Endothelial cell (in vitro differentiated cells): ENCODE measurements around the gene CHST9. TPM values are rescaled to one million over a fixed set of nuclear protein-coding genes. Genes with fewer than 3 reads are reported as not detected.

ENCODE experiments used
- DNase-seq: peaks from one replicate; pipeline ENCODE4 v3.0.0; 2021; ENCODE audit warnings: low spot score
- H3K27ac Mint-ChIP-seq: one replicate; pipeline ENCODE4 v1.8.0; 2021; ENCODE audit warnings: mixed read lengths, inconsistent platforms; ENCODE audit not compliant: unreplicated experiment
- H3K27me3 Mint-ChIP-seq: one replicate; pipeline ENCODE4 v1.8.0; 2021; ENCODE audit warnings: mild to moderate bottlenecking, moderate library complexity, mixed read lengths, inconsistent platforms; ENCODE audit not compliant: unreplicated experiment
- H3K36me3 Mint-ChIP-seq: one replicate; pipeline ENCODE4 v1.8.0; 2021; ENCODE audit warnings: mild to moderate bottlenecking, low read depth, mixed read lengths, inconsistent platforms; ENCODE audit not compliant: unreplicated experiment
- H3K4me1 Mint-ChIP-seq: one replicate; pipeline ENCODE4 v1.8.0; 2021; ENCODE audit warnings: mild to moderate bottlenecking, mixed read lengths, inconsistent platforms; ENCODE audit not compliant: unreplicated experiment
- H3K4me3 Mint-ChIP-seq: one replicate; pipeline ENCODE4 v1.8.0; 2021; ENCODE audit warnings: mild to moderate bottlenecking, mixed read lengths, inconsistent platforms; ENCODE audit not compliant: unreplicated experiment
- H3K9me3 Mint-ChIP-seq: one replicate; pipeline ENCODE4 v1.8.0; 2021; ENCODE audit warnings: mixed read lengths, inconsistent platforms; ENCODE audit not compliant: unreplicated experiment
- CTCF ChIP-seq: fragments of 200-600 bp; sonication (generic); IDR thresholded peaks from one replicate; pipeline ENCODE4 v1.5.0; 2021; ENCODE audit warnings: antibody characterized with exemption; ENCODE audit not compliant: unreplicated experiment
- total RNA-seq: library from RNA; stranded (reverse); fragmentation: NEBNext Ultra II Directional; extraction: Animal tissue kit (Norgen Biotek cat#: 25700); gene quantifications from one replicate; pipeline ENCODE4 v1.2.1, GENCODE V29; 2021; ENCODE audit not compliant: unreplicated experiment

CHST9 gene
- total RNA-seq, 1 donor from 2014 or later = 4.7 TPM

DNA sequence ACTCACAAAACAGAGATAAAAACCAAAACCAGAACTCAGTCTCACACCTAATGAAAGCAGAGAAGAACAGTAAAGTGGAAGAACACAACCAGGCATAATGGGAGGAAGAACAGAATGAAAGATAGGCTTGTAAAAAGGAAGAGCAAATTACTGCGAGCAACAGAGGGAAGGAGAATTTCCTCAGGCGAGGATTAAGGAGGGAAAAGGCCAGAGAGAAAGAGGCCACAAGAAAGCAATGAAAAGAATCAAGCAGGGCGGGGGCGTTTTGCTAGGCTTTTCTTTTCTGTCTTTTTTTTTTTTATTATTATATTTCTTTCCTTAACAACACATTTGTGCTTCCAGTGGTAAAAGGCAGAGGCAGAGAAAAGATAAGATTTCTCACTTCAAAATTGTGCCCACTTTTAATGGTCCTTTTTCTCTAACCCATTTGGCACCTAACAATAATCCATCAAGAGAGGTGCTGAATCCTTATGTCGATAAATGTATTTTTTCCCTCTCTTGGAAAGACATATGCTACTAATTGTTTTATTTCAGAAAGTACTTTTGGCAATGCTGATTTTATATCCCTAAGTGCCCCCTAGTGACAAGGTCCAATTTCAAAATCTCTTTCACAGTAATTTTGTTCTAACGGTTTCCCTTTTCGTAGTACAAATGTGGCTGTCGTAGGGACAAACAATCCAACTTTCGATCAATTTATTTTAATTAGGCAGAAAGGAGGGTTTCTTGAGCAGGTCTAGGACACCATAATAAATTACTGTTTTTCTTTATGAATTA, 180.9 kb downstream of the CHST9 start:
- peaks cover 7% of the 10 kb centered on the region for H3K4me1 Mint-ChIP-seq
- no peak overlapping the region for H3K4me3 Mint-ChIP-seq
- DNase-seq = no peak
- no peaks in the 10 kb centered on the region for H3K36me3 Mint-ChIP-seq
- peak overlapping the region; percentile 26 for H3K27ac Mint-ChIP-seq
- no peaks in the 10 kb centered on the region for H3K27me3 Mint-ChIP-seq
- TF ChIP-seq CTCF = peak; percentile 39
- H3K9me3 Mint-ChIP-seq = no peaks in the 10 kb centered on the region

- TF ChIP-seq CTCF = no peak
- H3K4me1 Mint-ChIP-seq = peaks cover 5% of the 10 kb centered on the region
- H3K27me3 Mint-ChIP-seq = no peaks in the 10 kb centered on the region
- no peak for DNase-seq
- H3K36me3 Mint-ChIP-seq = no peaks in the 10 kb centered on the region
- H3K4me3 Mint-ChIP-seq = no peak overlapping the region
- no peak overlapping the region for H3K27ac Mint-ChIP-seq
- no peaks in the 10 kb centered on the region for H3K9me3 Mint-ChIP-seq
Measured at GRCh38 chr18:26999797-27000196, 185.3 kb downstream of the CHST9 start.

DNA sequence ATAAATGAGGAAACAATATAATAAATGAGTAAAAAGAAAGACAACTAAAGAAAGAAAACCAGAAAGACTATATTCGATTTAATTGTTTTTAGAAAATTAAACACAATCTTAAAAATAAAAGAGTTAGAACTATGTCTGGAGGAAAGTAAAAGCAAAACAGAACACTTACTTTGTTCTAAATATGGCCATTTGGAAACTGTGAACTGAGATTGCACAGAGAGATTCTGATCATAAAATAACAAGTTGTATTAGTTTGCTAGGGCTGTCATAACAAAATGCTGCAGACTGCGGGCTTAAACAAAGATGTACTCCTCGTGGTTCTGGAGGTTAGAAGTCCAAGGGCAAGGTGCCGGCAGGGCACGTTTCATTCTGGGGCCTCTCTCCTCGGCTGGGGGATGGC, 191.5 kb downstream of the CHST9 start:
- H3K4me1 Mint-ChIP-seq = no peaks in the 10 kb centered on the region
- no peaks in the 10 kb centered on the region for H3K36me3 Mint-ChIP-seq
- no peak overlapping the region for H3K4me3 Mint-ChIP-seq
- no peaks in the 10 kb centered on the region for H3K27me3 Mint-ChIP-seq
- no peak for DNase-seq
- TF ChIP-seq CTCF = no peak
- H3K27ac Mint-ChIP-seq = no peak overlapping the region
- no peaks in the 10 kb centered on the region for H3K9me3 Mint-ChIP-seq

DNA sequence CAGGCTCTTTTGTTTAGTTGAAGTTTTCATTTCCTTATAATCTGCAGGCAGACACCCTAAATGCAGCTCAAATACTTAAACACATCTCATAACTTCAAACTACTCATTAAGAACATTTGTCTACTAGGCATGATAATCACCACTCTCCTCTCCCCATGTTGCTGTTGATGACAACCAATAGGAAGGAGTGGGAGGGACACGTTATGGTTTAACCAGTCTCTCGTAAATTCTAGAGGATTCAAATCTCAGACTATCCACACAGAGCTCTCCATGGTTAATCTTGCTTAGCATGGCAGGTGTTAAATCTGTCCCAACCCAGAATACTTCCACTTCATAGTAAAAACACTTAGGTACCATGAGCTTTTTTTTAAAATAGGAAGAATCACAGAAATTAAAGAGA, 192.2 kb downstream of the CHST9 start:
- Mint-ChIP-seq H3K4me1 (no peaks in the 10 kb centered on the region), H3K4me3 (no peak overlapping the region), H3K36me3 (no peaks in the 10 kb centered on the region), H3K27ac (no peak overlapping the region), H3K9me3 (no peaks in the 10 kb centered on the region), H3K27me3 (no peaks in the 10 kb centered on the region)
- TF ChIP-seq CTCF = no peak
- DNase-seq = no peak

DNA sequence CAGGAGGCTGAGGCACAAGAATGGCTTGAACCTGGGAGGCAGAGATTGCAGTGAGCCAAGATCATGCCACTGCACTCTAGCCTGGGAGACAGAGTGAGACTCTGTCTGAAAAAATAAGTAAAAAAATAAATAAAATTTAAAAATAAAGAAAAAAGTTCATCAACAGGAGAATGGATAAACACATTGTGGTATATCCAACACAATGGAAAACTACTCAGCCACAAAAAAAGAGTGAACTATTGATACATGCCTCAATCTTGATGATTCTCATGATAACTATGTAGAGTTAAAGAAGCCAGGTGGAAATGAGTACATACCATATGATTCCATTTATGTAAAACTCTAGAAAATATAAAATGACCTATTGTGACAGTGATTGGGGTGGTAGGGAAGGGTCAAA, 195.3 kb downstream of the CHST9 start:
- H3K27me3 Mint-ChIP-seq = no peaks in the 10 kb centered on the region

More for the DNA sequence above, 195.3 kb downstream of the CHST9 start:
- no peak for TF ChIP-seq CTCF
- Mint-ChIP-seq H3K9me3 (no peaks in the 10 kb centered on the region), H3K27ac (no peak overlapping the region), H3K36me3 (no peaks in the 10 kb centered on the region), H3K4me3 (no peak overlapping the region), H3K4me1 (no peaks in the 10 kb centered on the region)
- no peak for DNase-seq
